SK-N-SH treated with all-trans-retinoic acid at 6 μM for 48 hours (cell line): ENCODE measurements around the gene SH3BGRL2.

ENCODE experiments used
- ATAC-seq: fragments of 200-7000 bp; cut with Tn5 transposase; 3 replicates; pipeline ENCODE4 v1.9.1; 2020; ENCODE audit warnings: mild to moderate bottlenecking, moderate library complexity
- ARNTL ChIP-seq: fragments of 450-650 bp; formaldehyde crosslinking; IDR thresholded peaks from 2 replicates; pipeline ENCODE4 v1.5.0; 2020; ENCODE audit warnings: low read depth, mild to moderate bottlenecking, moderate library complexity, borderline replicate concordance
- BACH2 ChIP-seq: fragments of 250-450 bp; sonication (Bioruptor Pico); IDR thresholded peaks from 2 replicates; pipeline ENCODE4 v1.9.0; 2021; ENCODE audit warnings: mild to moderate bottlenecking, borderline replicate concordance
- CREB5 ChIP-seq: fragments of 250-450 bp; sonication (Bioruptor Pico); IDR thresholded peaks from 2 replicates; pipeline ENCODE4 v1.5.1; 2020; ENCODE audit warnings: low read depth, mild to moderate bottlenecking, moderate library complexity
- CSDC2 ChIP-seq: fragments of 250-450 bp; sonication (Bioruptor Pico); IDR thresholded peaks from 2 replicates; pipeline ENCODE4 v1.5.0; 2020; ENCODE audit warnings: mild to moderate bottlenecking, moderate library complexity
- CSRNP3 ChIP-seq: fragments of 250-450 bp; sonication (Bioruptor Pico); IDR thresholded peaks from 2 replicates; pipeline ENCODE4 v1.5.1; 2021; ENCODE audit warnings: mild to moderate bottlenecking, moderate library complexity
- ESRRG ChIP-seq: fragments of 250-450 bp; sonication (Bioruptor Pico); IDR thresholded peaks from 2 replicates; pipeline ENCODE4 v1.6.1; 2021; ENCODE audit warnings: mild to moderate bottlenecking
- GLIS3 ChIP-seq: fragments of 250-450 bp; sonication (Bioruptor Pico); IDR thresholded peaks from 2 replicates; pipeline ENCODE4 v1.5.0; 2020; ENCODE audit warnings: mild to moderate bottlenecking, moderate library complexity
- ISL1 ChIP-seq: fragments of 250-450 bp; sonication (Bioruptor Pico); IDR thresholded peaks from 2 replicates; pipeline ENCODE4 v2.1.2; 2022; ENCODE audit warnings: mild to moderate bottlenecking, moderate library complexity
- OSR1 ChIP-seq: fragments of 250-450 bp; sonication (Bioruptor Pico); IDR thresholded peaks from 2 replicates; pipeline ENCODE4 v1.8.0; 2022; ENCODE audit warnings: moderate library complexity, mild to moderate bottlenecking, inconsistent platforms
- PATZ1 ChIP-seq: fragments of 250-450 bp; sonication (Bioruptor Pico); IDR thresholded peaks from 2 replicates; pipeline ENCODE4 v1.8.0; 2020; ENCODE audit warnings: mild to moderate bottlenecking, moderate library complexity, borderline replicate concordance
- POU6F1 ChIP-seq: fragments of 250-450 bp; sonication (Bioruptor Pico); IDR thresholded peaks from 2 replicates; pipeline ENCODE4 v1.8.0; 2021; ENCODE audit warnings: low read depth, mild to moderate bottlenecking, moderate library complexity, borderline replicate concordance
- RARB ChIP-seq: fragments of 250-450 bp; sonication (Bioruptor Pico); IDR thresholded peaks from 2 replicates; pipeline ENCODE4 v1.8.0; 2021; ENCODE audit warnings: mild to moderate bottlenecking, moderate library complexity
- SNAI2 ChIP-seq: fragments of 250-450 bp; sonication (Bioruptor Pico); IDR thresholded peaks from 2 replicates; pipeline ENCODE4 v1.5.0; 2020; ENCODE audit warnings: mild to moderate bottlenecking, moderate library complexity
- TCF4 ChIP-seq: fragments of 250-450 bp; sonication (Bioruptor Pico); IDR thresholded peaks from 2 replicates; pipeline ENCODE4 v1.8.0; 2021; ENCODE audit warnings: mild to moderate bottlenecking, moderate library complexity, borderline replicate concordance
- TOX ChIP-seq: fragments of 250-450 bp; sonication (Bioruptor Pico); IDR thresholded peaks from 2 replicates; pipeline ENCODE4 v1.8.0; 2021; ENCODE audit warnings: mild to moderate bottlenecking, moderate library complexity, borderline replicate concordance
- TSHZ2 ChIP-seq: fragments of 250-450 bp; sonication (Bioruptor Pico); IDR thresholded peaks from 2 replicates; pipeline ENCODE4 v1.5.0; 2020; ENCODE audit warnings: mild to moderate bottlenecking, moderate library complexity
- ZC3H10 ChIP-seq: fragments of 250-450 bp; sonication (Bioruptor Pico); IDR thresholded peaks from 2 replicates; pipeline ENCODE4 v1.5.1; 2021; ENCODE audit warnings: mild to moderate bottlenecking, moderate library complexity
- ZFP3 ChIP-seq: fragments of 250-450 bp; sonication (Bioruptor Pico); IDR thresholded peaks from 2 replicates; pipeline ENCODE4 v1.5.0; 2020; ENCODE audit warnings: mild to moderate bottlenecking, moderate library complexity
- ZFP30 ChIP-seq: fragments of 450-650 bp; formaldehyde crosslinking; IDR thresholded peaks from 2 replicates; pipeline ENCODE4 v1.5.0; 2022; ENCODE audit warnings: mild to moderate bottlenecking, moderate library complexity
- ZNF565 ChIP-seq: fragments of 450-650 bp; formaldehyde crosslinking; conservative IDR thresholded peaks from 2 replicates; pipeline ENCODE4 v1.5.0; 2020; ENCODE audit warnings: low read depth, mild to moderate bottlenecking, moderate library complexity
- ZNF70 ChIP-seq: fragments of 450-650 bp; formaldehyde crosslinking; IDR thresholded peaks from 2 replicates; pipeline ENCODE4 v1.5.0; 2020; ENCODE audit warnings: mild to moderate bottlenecking, moderate library complexity
- ZNF8 ChIP-seq: fragments of 450-650 bp; formaldehyde crosslinking; IDR thresholded peaks from 2 replicates; pipeline ENCODE4 v1.5.0; 2020; ENCODE audit warnings: mild to moderate bottlenecking, moderate library complexity

Gene SH3BGRL2

GRCh38 chr6:79622364-79622763 is 8.8 kb upstream of the SH3BGRL2 start:
- no peak for ATAC-seq
- TF ChIP-seq ZNF8, result no peak
- TF ChIP-seq ESRRG (CRISPR knock-in tag), result no peak
- TF ChIP-seq ZNF70 (CRISPR knock-in tag), result no peak
- no peak for TF ChIP-seq CSRNP3 (CRISPR knock-in tag)
- TF ChIP-seq ZC3H10, result no peak
- no peak for TF ChIP-seq ZNF565 (CRISPR knock-in tag)
- no peak for TF ChIP-seq ISL1 (CRISPR knock-in tag)
- TF ChIP-seq PATZ1 (CRISPR knock-in tag), result no peak
- no peak for TF ChIP-seq CREB5 (CRISPR knock-in tag)
- TF ChIP-seq ZFP30 (CRISPR knock-in tag), result no peak
- TF ChIP-seq ARNTL, result no peak
- no peak for TF ChIP-seq POU6F1

- TF ChIP-seq ISL1 (CRISPR knock-in tag) (no peak), CREB5 (CRISPR knock-in tag) (no peak), GLIS3 (CRISPR knock-in tag) (no peak), TOX (CRISPR knock-in tag) (no peak), ZFP3 (CRISPR knock-in tag) (no peak), ZNF565 (CRISPR knock-in tag) (no peak), CSDC2 (no peak), ZC3H10 (no peak), OSR1 (no peak), TCF4 (CRISPR knock-in tag) (no peak), SNAI2 (no peak), BACH2 (no peak), CSRNP3 (CRISPR knock-in tag) (no peak), POU6F1 (no peak), RARB (no peak), ZNF8 (no peak), ESRRG (CRISPR knock-in tag) (no peak), TSHZ2 (CRISPR knock-in tag) (no peak), ZFP30 (CRISPR knock-in tag) (no peak)
- no peak for ATAC-seq
Measured at GRCh38 chr6:79623106-79623505, 8.0 kb upstream of the SH3BGRL2 start.
